ENCODE results near the gene H1-8.
"Not testable (repeated sequence)": the region's sequence is repeated elsewhere in the genome, so short reads cannot be mapped to it uniquely, and the experiment has no call there.

The H1-8 gene

GRCh38 chr3:129506231-129506742 lies 36.7 kb upstream of the H1-8 start:
- Mint-ChIP-seq H3K27me3 (no peaks in the 10 kb centered on the region), H3K27ac (no peak overlapping the region), H3K36me3 (ENCODE audit: low read depth) (peaks cover 27% of the 10 kb centered on the region), H3K9me3 (no peaks in the 10 kb centered on the region), H3K4me1 (ENCODE audit: low read depth) (peaks cover 2% of the 10 kb centered on the region), H3K4me3 (no peak overlapping the region)
- DNase-seq: no peak

- Mint-ChIP-seq H3K4me1 (ENCODE audit: low read depth) (peaks cover 2% of the 10 kb centered on the region), H3K4me3 (no peak overlapping the region), H3K27ac (no peak overlapping the region), H3K9me3 (no peaks in the 10 kb centered on the region), H3K36me3 (ENCODE audit: low read depth) (peaks cover 28% of the 10 kb centered on the region), H3K27me3 (no peaks in the 10 kb centered on the region)
- DNase-seq: no peak
These were observed 35.7 kb upstream of the H1-8 start for GRCh38 chr3:129507181-129507831.

GRCh38 chr3:129512595-129512994 lies 30.4 kb upstream of the H1-8 start:
- no peak overlapping the region for H3K4me3 Mint-ChIP-seq
- H3K4me1 Mint-ChIP-seq (ENCODE audit: low read depth): peaks cover 2% of the 10 kb centered on the region
- DNase-seq: no peak
- H3K36me3 Mint-ChIP-seq (ENCODE audit: low read depth): peaks cover 33% of the 10 kb centered on the region
- peak overlapping the region; percentile 59 for H3K27ac Mint-ChIP-seq
- no peaks in the 10 kb centered on the region for H3K9me3 Mint-ChIP-seq
- H3K27me3 Mint-ChIP-seq: no peaks in the 10 kb centered on the region

- no peak overlapping the region for H3K27ac Mint-ChIP-seq
- no peak overlapping the region for H3K4me3 Mint-ChIP-seq
- no peak for DNase-seq
- no peaks in the 10 kb centered on the region for H3K27me3 Mint-ChIP-seq
- peaks cover 2% of the 10 kb centered on the region for H3K4me1 Mint-ChIP-seq (ENCODE audit: low read depth)
- no peaks in the 10 kb centered on the region for H3K9me3 Mint-ChIP-seq
- H3K36me3 Mint-ChIP-seq (ENCODE audit: low read depth): peaks cover 29% of the 10 kb centered on the region
These were observed 29.3 kb upstream of the H1-8 start for GRCh38 chr3:129513705-129514104.

- peaks cover 29% of the 10 kb centered on the region for H3K36me3 Mint-ChIP-seq (ENCODE audit: low read depth)
- no peaks in the 10 kb centered on the region for H3K9me3 Mint-ChIP-seq
- DNase-seq: no peak
- no peaks in the 10 kb centered on the region for H3K27me3 Mint-ChIP-seq
- H3K4me3 Mint-ChIP-seq: no peak overlapping the region
- no peak overlapping the region for H3K27ac Mint-ChIP-seq
- H3K4me1 Mint-ChIP-seq (ENCODE audit: low read depth): peaks cover 2% of the 10 kb centered on the region
These were observed 28.9 kb upstream of the H1-8 start for GRCh38 chr3:129514110-129514509.

- DNase-seq: no peak
- Mint-ChIP-seq H3K27ac (no peak overlapping the region), H3K27me3 (no peaks in the 10 kb centered on the region), H3K9me3 (no peaks in the 10 kb centered on the region), H3K36me3 (ENCODE audit: low read depth) (peaks cover 26% of the 10 kb centered on the region), H3K4me1 (ENCODE audit: low read depth) (peaks cover 2% of the 10 kb centered on the region), H3K4me3 (no peak overlapping the region)
These were observed 28.4 kb upstream of the H1-8 start for GRCh38 chr3:129514563-129514962.

- not testable (repeated sequence) for H3K4me3 Mint-ChIP-seq; H3K9me3 Mint-ChIP-seq; H3K4me1 Mint-ChIP-seq (ENCODE audit: low read depth); H3K27ac Mint-ChIP-seq; H3K27me3 Mint-ChIP-seq; DNase-seq
- H3K36me3 Mint-ChIP-seq (ENCODE audit: low read depth): peaks cover 26% of the 10 kb centered on the region
These were observed 27.7 kb upstream of the H1-8 start for GRCh38 chr3:129515108-129515820.

- not testable (repeated sequence) for H3K27ac Mint-ChIP-seq; DNase-seq; H3K27me3 Mint-ChIP-seq; H3K4me3 Mint-ChIP-seq; H3K4me1 Mint-ChIP-seq (ENCODE audit: low read depth); H3K9me3 Mint-ChIP-seq
- peaks cover 26% of the 10 kb centered on the region for H3K36me3 Mint-ChIP-seq (ENCODE audit: low read depth)
These were observed 27.0 kb upstream of the H1-8 start for GRCh38 chr3:129515821-129516432.

- Mint-ChIP-seq H3K4me3 (no peak overlapping the region), H3K9me3 (no peaks in the 10 kb centered on the region), H3K4me1 (ENCODE audit: low read depth) (no peaks in the 10 kb centered on the region), H3K36me3 (ENCODE audit: low read depth) (peaks cover 20% of the 10 kb centered on the region), H3K27ac (no peak overlapping the region), H3K27me3 (no peaks in the 10 kb centered on the region)
- DNase-seq: no peak
These were observed 25.5 kb upstream of the H1-8 start for GRCh38 chr3:129517516-129517915.

- Mint-ChIP-seq H3K4me1 (ENCODE audit: low read depth) (no peaks in the 10 kb centered on the region), H3K36me3 (ENCODE audit: low read depth) (peaks cover 17% of the 10 kb centered on the region), H3K27ac (no peak overlapping the region), H3K4me3 (no peak overlapping the region), H3K27me3 (no peaks in the 10 kb centered on the region), H3K9me3 (no peaks in the 10 kb centered on the region)
- no peak for DNase-seq
These were observed 24.9 kb upstream of the H1-8 start for GRCh38 chr3:129518038-129518561.

GRCh38 chr3:129518581-129518980 lies 24.4 kb upstream of the H1-8 start:
- no peak for DNase-seq
- H3K4me1 Mint-ChIP-seq (ENCODE audit: low read depth): no peaks in the 10 kb centered on the region
- H3K9me3 Mint-ChIP-seq: no peaks in the 10 kb centered on the region
- no peaks in the 10 kb centered on the region for H3K27me3 Mint-ChIP-seq
- peaks cover 14% of the 10 kb centered on the region for H3K36me3 Mint-ChIP-seq (ENCODE audit: low read depth)
- H3K27ac Mint-ChIP-seq: no peak overlapping the region
- no peak overlapping the region for H3K4me3 Mint-ChIP-seq

GRCh38 chr3:129519449-129519848 lies 23.5 kb upstream of the H1-8 start:
- H3K9me3 Mint-ChIP-seq: no peaks in the 10 kb centered on the region
- no peaks in the 10 kb centered on the region for H3K27me3 Mint-ChIP-seq

GRCh38 chr3:129519896-129520715 lies 22.9 kb upstream of the H1-8 start:
- no peaks in the 10 kb centered on the region for H3K27me3 Mint-ChIP-seq
- no peaks in the 10 kb centered on the region for H3K9me3 Mint-ChIP-seq
- H3K4me1 Mint-ChIP-seq (ENCODE audit: low read depth): no peaks in the 10 kb centered on the region
- DNase-seq: no peak
- no peak overlapping the region for H3K4me3 Mint-ChIP-seq
- H3K27ac Mint-ChIP-seq: no peak overlapping the region
- H3K36me3 Mint-ChIP-seq (ENCODE audit: low read depth): peaks cover 11% of the 10 kb centered on the region

More at GRCh38 chr3:129519449-129519848, 23.5 kb upstream of the H1-8 start:
- Mint-ChIP-seq H3K4me3 (no peak overlapping the region), H3K27ac (no peak overlapping the region), H3K4me1 (ENCODE audit: low read depth) (no peaks in the 10 kb centered on the region), H3K36me3 (ENCODE audit: low read depth) (peaks cover 14% of the 10 kb centered on the region)
- DNase-seq: no peak

- Mint-ChIP-seq H3K27me3 (no peaks in the 10 kb centered on the region), H3K4me3 (no peak overlapping the region), H3K36me3 (ENCODE audit: low read depth) (peaks cover 8% of the 10 kb centered on the region), H3K9me3 (no peaks in the 10 kb centered on the region), H3K4me1 (ENCODE audit: low read depth) (peaks cover 3% of the 10 kb centered on the region), H3K27ac (no peak overlapping the region)
- DNase-seq: no peak
These were observed 22.0 kb upstream of the H1-8 start for GRCh38 chr3:129520960-129521359.
